IPS-18c (cell line): ENCODE results near the gene HSP90B1.

Source experiments
- H3K4me3 ChIP-seq: 2 replicates; pipeline ENCODE4 v1.7.0; 2013; ENCODE audit warnings: low read depth, mild to moderate bottlenecking, low read length, moderate library complexity; ENCODE audit not compliant: insufficient read depth
- H3K9me3 ChIP-seq: one replicate; pipeline ENCODE4 v1.6.1; 2013; ENCODE audit warnings: mild to moderate bottlenecking, low read length, moderate library complexity; ENCODE audit not compliant: control insufficient read depth, insufficient read depth

The HSP90B1 gene

GRCh38 chr12:103930034-103930786, at the start of gene HSP90B1:
TSS of gene HSP90B1 (plus strand) at chr12:103930410. CDS start at chr12:103930516, 106 bp downstream.
- peak within 1 kb of the TSS; percentile 91 for H3K4me3 ChIP-seq
- H3K9me3 ChIP-seq: no peaks in the 10 kb centered on the region

GRCh38 chr12:103881261-103881660, 48.9 kb upstream of the HSP90B1 start:
- H3K9me3 ChIP-seq: no peaks in the 10 kb centered on the region
- no peak overlapping the region for H3K4me3 ChIP-seq

GRCh38 chr12:103882861-103883596, 47.2 kb upstream of the HSP90B1 start:
- Histone ChIP-seq H3K4me3 (no peak overlapping the region), H3K9me3 (no peaks in the 10 kb centered on the region)

GRCh38 chr12:103883908-103884307, 46.3 kb upstream of the HSP90B1 start:
- no peaks in the 10 kb centered on the region for H3K9me3 ChIP-seq
- no peak overlapping the region for H3K4me3 ChIP-seq

DNA sequence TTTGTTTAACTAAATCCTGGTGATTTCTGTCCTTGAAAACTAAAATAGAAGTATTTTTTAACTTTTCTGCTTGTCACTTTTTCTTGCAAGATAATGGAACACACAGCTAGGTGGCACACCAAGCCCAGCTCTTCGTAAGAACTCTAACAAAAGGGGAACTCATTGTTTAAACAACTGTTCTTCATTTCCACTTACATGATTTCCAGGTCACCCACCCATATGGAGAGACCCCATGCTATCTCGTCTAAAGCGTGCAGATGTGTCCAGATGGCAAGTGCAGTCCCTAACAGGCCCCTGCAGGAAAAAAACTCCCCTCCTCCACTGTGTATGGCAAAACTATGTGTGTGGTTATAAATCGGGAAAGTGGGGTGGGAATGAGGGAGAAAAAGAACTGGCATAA, 45.9 kb upstream of the HSP90B1 start:
- H3K9me3 ChIP-seq: no peaks in the 10 kb centered on the region
- H3K4me3 ChIP-seq: no peak overlapping the region

DNA sequence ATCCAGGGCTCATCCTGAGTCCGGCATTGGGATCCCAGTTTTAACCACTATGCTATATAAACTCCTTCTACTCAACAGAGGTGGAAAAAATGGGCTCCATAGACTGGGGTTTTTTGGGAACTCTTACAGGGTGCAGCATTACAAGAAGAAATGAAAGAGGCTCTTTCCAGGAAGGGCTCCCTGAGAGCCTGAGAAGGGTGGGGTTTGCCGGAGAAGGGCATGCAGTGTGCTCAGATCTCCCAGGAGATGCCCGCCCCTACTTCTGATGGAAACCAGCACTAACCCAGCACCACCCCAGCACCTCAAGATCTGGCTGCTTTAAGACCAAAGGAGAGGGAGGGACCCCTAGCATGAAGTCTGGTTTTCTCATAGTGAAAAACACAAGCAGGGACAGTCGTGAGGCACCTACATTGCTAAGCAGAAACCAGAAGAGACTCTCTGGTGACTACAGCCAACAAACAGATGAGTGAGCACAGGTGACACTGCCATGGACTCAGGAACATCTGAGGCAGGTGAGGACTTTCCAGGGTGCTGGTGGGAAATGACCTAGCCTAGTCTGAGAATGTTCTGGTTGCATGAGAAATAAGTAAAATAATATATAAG, 43.9 kb upstream of the HSP90B1 start:
- Histone ChIP-seq H3K4me3 (no peak overlapping the region), H3K9me3 (no peaks in the 10 kb centered on the region)

DNA sequence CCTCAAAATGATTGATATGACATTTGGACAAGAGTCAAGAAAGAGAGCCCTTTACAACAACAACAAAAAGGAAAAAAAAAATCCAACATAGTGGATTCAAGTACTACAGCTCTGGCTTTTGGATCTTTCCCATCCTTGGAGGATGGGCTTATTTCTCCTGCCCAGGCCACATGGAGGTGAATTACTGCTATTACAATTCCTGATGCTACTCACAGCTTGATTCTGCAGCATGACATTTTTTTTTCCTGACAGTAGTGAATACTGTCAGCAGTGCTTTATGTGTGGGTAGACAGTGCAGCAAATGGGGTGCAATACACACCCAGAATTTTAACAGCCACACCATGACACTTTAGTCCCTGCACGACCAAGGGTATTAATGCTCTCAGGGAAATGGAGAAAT, 42.5 kb upstream of the HSP90B1 start:
- H3K4me3 ChIP-seq: no peak overlapping the region
- no peaks in the 10 kb centered on the region for H3K9me3 ChIP-seq

- Histone ChIP-seq H3K9me3 (no peaks in the 10 kb centered on the region), H3K4me3 (no peak overlapping the region)
Measured at GRCh38 chr12:103897316-103897715, 32.9 kb upstream of the HSP90B1 start.

- H3K9me3 ChIP-seq: no peaks in the 10 kb centered on the region
- no peak overlapping the region for H3K4me3 ChIP-seq
Measured at GRCh38 chr12:103901518-103902173, 28.6 kb upstream of the HSP90B1 start.

GRCh38 chr12:103903993-103904392, 26.2 kb upstream of the HSP90B1 start:
- H3K9me3 ChIP-seq: no peaks in the 10 kb centered on the region
- H3K4me3 ChIP-seq: no peak overlapping the region

DNA sequence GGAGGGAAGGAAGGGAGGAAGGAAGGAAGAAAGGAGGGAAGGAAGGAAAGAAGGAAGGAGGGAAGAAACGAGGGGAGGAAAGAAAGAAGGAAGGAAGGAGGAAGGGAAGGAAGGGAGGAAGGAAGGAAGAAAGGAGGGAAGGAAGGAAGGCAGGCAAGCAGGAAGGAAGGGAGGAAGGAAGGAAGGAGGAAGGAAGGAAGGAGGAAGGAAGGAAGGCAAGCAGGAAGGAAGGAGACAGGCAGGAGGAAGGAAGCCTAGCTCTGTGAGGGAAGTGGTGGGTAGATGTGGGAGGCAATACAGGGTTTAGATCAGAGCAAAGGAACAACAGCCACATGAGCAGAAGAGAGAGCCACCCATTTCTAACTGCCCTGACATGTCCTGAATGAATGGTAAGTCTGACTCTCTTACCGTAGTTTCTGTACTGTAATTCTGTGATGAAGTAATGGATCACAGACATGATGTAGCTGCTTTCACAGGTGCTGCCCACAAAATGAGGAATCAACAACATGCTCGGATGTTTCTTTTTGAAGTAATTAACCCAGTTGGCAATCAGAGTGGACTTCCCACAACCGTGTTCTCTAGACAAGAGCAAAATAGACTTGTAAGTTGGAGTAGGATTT, 24.4 kb upstream of the HSP90B1 start:
- H3K9me3 ChIP-seq: no peaks in the 10 kb centered on the region
- no peak overlapping the region for H3K4me3 ChIP-seq

DNA sequence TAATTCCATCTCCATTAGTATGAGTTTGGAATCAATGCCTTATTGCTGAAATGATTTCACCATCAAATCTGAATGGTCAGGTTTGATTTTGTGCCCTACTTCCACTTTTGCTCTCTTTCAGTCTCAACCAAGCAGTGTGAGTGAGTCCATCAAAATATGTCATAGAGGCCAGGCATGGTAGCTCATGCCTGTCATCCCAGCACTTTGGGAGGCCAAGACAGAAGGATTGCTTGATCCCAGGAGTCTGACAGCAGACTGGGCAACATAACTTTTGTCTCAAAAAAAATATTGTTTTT, 22.0 kb upstream of the HSP90B1 start:
- H3K4me3 ChIP-seq: no peak overlapping the region

DNA sequence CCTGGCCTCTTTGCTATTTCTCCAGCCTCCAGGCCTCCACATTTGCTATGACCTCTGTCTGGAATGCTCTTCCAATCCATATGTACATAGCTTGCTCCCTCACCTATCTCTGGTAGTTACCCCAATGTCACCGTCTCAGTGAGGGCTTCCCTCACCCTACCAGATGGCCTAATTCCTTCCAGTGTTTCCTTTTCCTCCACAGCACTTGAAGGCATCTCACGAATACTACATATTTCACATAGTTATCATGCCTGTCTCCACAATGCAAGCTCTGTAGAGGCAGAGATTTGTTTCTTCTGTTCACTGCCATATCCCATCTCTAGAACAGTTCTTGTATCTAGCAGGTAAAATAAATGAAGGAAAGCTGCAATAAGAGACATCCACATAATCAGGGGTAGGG, 21.3 kb upstream of the HSP90B1 start:
- Histone ChIP-seq H3K4me3 (peak overlapping the region; percentile 15; the same call in 1 of the 2 replicates), H3K9me3 (no peaks in the 10 kb centered on the region)

More for the DNA sequence above, 22.0 kb upstream of the HSP90B1 start:
- H3K9me3 ChIP-seq: no peaks in the 10 kb centered on the region

DNA sequence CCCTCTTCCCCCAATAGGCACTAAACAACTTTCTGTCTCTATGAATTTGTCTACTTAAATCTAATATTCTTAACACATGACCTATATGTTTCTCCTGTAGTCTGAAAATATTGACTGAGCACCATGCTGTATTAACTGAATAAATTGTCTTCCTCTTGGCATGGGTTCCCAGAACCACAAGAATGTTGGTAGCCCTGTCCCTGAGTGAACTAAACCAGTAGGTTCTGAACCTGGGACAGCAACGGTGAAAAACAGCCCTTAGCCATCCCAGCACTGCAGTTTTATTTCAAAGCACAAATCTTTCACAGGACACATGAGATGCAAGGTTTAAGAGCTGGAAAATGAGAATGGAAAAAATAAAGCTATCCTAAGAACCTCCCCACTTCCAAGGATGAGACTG, 20.4 kb upstream of the HSP90B1 start:
- Histone ChIP-seq H3K4me3 (no peak overlapping the region), H3K9me3 (no peaks in the 10 kb centered on the region)

DNA sequence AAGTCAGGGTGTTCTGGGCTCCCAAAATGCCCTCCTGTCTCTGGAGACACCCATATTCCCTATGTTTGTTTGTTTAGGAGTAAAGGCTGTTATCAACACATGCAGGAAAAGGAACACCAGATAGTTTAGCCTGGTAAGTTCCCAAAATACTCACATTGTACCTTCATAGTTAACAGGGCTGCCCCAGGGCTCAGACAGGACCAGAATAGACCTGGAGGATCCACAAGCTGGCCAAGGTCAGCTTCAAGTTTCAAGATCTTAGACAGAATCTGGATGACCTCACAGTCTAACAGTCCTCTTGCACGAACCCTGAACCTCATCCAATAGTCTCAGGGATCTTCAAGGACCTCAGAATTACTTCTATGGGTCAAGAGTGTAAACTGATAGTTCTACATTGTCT, 18.1 kb upstream of the HSP90B1 start:
- no peaks in the 10 kb centered on the region for H3K9me3 ChIP-seq

GRCh38 chr12:103913100-103913499, 17.1 kb upstream of the HSP90B1 start:
- no peaks in the 10 kb centered on the region for H3K9me3 ChIP-seq
- no peak overlapping the region for H3K4me3 ChIP-seq

More for the DNA sequence above, 18.1 kb upstream of the HSP90B1 start:
- H3K4me3 ChIP-seq: no peak overlapping the region

- Histone ChIP-seq H3K4me3 (no peak overlapping the region), H3K9me3 (no peaks in the 10 kb centered on the region)
Measured at GRCh38 chr12:103915306-103915705, 14.9 kb upstream of the HSP90B1 start.
